Limb (tissue), 2 donors: Measurements from ENCODE around the gene SNRPB.
A peak's percentile ranks its signal among the peaks of the same experiment; 100 is the strongest.

ENCODE experiments used
- DNase-seq, 2 donors: peaks; one replicate each; pipeline ENCODE4 v3.0.0-alpha.2; 2016; ENCODE audit errors: extremely low spot score in 2 of 2

Gene SNRPB

DNA sequence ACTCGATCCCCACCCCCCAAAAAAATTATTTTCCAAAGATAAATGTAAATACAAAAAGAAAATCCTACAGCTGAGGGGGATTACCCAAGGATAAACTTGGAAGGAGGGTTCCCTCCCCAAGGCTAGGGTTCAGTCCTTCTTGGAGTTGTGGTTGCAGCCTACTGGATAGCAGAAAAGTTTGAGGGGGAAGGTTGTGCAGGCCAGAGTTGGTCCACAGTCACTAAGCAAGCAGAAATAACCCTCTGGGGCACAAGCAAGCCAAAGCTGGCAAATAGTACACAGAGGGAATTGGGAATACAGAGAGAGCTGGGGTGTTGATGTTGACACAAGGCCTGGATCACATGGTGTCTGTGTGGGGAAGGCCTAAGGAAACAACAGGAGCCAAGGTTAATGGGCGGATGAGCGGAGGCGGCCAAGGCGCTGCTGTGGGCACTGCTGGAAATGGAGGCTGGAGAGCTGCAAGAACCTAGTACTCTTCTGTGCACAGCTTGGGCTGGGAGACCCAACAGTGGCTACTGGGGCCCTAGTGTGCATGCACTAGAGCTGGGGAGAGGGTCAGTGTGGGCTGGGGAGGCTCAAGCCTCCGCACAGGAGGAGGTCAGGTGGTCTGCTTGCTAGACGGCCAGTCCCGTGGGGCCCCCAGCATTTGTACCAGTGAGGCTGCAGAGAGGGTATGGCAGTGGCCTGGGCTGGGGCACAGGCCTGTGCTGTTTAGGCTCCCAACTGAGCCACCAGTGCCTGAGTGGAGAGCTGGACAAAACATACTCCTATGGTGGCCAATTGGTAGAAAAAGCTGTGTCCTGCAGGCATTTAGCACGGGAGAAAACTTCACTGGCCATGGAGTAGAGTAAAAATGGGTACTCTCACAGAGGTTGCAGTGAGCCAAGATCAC, 5.5 kb upstream of the SNRPB start:
- no peak for DNase-seq

DNA sequence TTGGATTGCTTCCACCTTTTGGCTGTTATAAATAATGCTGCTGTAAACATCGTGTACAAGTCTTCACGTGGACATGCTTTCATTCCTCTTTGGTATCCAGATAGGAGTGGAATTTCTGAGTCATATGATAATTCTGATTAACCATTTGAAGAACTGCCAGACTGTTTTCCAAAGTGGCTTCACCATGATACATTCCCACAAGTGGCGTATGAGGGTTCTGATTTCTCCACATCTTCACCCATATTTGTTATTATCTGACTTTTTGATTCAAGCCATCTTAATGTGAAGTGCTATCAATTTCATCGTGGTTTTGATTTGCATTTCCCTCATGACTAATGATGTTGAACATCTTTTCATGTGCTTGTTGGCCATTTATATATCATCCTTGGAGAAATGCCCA, 2.9 kb upstream of the SNRPB start:
- DNase-seq = no peak

- DNase-seq = peak in 1 of 2 donors; percentile 19
Observed at GRCh38 chr20:2469991-2470422, 582 bp downstream of the SNRPB start.

DNA sequence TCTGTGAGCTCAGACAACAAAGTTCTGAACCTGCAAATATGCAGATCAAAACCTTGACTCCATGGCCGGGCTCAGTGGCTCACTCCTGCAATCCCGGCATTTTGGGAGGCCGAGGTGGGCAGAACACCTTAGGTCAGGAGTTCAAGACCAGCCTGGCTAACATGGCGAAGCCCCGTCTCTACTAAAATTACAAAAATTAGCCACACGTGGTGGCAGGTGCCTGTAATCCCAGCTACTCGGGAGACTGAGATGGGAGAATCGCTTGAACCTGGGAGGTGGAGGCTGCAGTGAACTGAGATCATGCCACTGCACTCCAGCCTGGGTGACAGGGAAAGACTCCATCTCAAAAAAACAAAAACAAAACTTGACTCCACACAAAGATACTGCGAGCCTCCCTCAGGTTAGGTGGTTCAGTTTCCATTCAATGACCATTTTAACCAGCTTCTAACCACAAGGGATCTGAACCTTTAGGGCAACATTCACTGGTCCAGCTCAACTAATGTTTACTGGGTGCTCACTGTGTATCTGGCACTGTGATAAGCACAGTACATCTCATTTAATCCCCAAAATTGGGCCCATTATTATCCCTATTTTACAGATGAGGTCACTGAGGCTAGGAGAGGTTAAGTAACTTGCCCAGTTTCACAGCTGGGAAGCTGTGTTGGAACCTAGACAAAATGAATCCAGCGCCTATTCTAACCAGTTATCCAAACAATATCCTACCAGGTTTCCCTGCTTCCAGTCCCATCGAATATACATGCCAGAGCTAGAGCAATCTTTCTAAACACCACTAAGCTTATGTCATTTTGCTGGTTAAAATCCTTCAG, 1.8 kb downstream of the SNRPB start:
- DNase-seq = no peak

- no peak for DNase-seq
Observed at GRCh38 chr20:2467412-2467811, 3.2 kb downstream of the SNRPB start.

DNA sequence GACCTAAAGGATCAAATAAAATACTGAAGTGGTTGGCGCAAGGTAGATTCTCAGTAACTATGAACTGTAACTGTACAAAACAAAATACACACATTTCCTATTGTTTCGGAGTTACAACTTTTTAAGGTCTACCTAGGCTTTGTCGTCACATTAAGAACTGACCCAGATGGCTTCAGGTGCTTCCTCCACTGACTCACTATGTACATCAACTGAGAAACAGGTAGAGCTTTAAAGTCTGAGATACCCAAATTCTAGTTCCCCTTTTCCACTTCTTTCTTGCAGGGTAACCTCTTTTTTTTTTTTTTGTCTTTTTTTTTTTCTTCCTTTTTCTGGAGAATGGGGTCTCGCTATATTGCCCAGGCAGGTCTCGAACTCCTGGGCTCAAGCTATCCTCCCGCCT, 5.5 kb downstream of the SNRPB start:
- DNase-seq = no peak

DNA sequence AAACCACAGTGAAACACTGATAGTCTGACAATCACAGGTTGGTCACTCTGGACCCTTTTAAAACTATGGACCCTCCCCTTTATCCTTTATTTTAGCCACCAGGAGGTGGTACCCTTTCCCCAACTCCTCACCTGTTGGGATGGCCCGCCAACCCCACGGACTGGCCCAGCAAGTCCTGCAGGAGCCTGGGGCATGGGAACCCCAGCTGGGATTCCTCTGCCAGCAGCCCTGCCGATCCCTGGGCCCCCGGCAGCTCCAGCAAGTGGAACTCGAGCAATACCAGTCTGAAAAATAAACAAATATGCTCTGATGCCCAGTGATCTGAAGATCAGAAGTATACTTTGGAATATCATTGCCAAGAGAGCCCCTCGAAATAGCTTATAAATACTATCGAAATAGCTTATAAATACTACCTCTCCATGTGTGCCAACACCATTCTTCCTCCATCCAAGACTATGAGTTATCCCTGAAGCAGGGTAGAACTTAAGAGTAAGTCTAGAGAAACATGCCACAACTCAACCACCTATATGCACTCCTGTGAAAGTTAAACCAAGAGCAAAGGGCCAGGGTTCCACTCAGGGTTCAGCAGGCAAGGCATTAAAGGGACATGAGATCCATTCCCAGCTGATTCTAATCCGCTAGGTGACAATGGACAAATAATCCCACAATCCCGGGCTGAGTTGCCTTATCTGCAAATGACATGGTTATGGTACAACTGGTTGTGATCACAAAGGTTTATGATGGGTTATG, 6.8 kb downstream of the SNRPB start:
- DNase-seq = no peak

- DNase-seq = no peak
Observed at GRCh38 chr20:2462484-2462883, 8.1 kb downstream of the SNRPB start.

GRCh38 chr20:2460752-2461424, 9.7 kb downstream of the SNRPB start:
- DNase-seq = no peak

DNA sequence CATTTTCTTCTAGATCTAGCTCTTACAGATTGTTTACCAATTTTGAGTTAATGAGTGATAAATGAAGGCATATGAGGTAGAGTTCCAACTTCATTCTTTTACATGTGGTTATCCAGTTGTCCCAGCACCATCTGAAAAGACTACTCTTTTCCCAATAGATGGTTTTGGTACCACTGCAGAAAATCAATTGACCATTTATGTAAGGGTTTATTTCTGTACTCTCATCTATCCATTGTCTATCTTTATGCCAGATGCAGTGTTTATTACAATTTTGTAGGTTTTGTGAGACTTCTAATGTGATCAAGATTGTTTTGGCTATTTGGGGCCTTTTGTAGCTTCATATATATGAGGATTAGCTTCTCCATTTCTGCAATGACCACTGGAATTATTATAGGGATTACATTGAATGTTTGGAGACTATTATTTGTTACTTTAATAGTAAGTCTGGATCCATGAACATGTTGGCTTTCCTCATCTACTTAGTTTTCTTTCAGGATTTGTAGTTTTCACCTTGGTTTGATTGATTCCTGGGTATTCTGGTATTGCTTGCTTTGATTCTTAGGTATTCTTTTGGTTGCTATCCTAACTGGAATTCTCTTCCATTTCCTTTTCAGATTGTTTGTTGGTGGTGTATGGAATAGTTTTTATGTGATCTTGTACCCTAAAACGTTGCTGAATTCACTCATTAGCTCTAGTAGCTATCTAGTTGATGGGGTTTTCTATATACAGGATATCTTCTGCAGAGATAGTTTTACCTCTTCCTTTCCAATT, 10.4 kb downstream of the SNRPB start:
- no peak for DNase-seq

GRCh38 chr20:2458919-2459499, 11.6 kb downstream of the SNRPB start:
- DNase-seq = no peak

GRCh38 chr20:2455771-2456497, 14.7 kb downstream of the SNRPB start:
- DNase-seq = no peak

DNA sequence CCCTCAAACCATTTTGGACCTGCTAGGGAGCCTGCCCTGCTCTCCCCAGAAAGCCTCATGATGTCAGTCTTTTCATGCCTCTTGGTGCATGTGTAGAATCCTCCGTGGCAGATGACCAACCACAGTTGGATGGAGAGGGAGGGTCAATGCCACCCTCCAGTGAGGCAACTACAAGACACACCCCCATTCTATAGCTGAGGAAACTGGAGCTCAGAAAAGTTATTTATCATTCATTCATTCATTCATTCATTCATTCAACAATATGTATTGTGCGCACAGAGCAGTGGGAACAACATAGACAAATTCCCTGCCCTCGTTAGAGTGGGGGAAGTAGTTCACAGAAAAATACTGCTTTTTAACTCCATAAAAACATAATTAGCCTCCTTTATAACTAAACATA, 16.8 kb downstream of the SNRPB start:
- DNase-seq = no peak

GRCh38 chr20:2451939-2452732, 18.5 kb downstream of the SNRPB start:
- DNase-seq = peak; percentile 55 to 78

DNA sequence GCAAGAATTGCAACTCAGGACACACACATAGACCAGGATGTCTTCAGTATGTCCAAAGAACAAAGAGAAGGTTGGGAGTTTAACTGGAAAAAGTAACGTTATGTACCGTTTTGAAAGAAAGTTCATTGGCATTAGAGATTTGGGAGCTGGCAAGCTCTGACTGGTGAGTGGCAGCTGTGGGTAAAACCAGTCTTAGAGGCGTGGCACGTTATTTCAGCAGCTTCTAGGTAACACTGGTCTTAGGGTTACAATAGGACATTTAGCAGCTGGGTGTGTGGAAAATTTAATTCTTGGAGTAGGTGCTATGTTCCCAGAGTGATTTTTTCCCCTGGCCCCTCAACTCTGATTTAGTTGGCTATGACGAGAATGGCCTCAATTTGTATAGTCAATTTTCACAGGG, 19.2 kb downstream of the SNRPB start:
- DNase-seq = no peak

- DNase-seq = no peak
Observed at GRCh38 chr20:2449386-2449785, 21.2 kb downstream of the SNRPB start.

DNA sequence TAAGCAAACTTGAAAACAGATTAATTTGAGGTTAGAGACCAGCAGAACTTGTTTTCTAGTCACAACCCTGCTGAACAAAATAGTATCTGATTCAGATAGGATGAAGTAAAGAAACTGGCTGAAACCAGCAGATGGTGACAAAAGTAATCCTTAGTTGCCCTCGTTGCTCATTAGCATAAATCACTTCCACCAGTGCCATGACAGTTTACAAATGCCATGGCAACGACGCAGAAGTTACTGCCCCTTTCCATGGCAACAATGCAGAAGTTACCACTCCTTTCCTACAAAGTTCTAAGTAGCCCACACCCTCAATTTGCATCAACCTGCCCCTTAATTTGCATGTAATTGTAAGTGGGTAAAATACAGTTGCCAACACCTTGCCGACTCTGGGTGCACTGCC, 23.7 kb downstream of the SNRPB start:
- DNase-seq = no peak

- DNase-seq = no peak
Observed at GRCh38 chr20:2431185-2431584, 39.4 kb downstream of the SNRPB start.

DNA sequence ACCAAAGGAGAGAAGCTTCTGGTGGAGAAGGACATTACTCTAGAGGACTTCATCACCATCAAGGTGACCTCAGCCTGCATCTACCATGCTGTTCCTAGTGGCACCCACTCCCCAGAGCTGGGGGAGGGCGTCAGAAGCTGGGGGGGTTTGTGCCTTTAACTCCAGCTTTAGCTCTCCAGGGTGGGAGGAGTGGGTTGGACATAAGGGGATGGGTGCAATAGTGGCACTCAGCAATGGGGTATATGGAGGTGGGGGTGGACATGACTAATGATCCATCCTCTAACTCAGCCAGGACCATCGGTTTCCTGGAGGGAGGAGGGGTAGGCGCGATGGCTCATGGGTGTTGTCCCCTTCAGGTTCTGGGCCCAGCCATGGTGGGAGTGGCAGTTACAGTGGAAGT, 40.1 kb downstream of the SNRPB start:
- no peak for DNase-seq
